Panc1 (cell line): ENCODE data around the gene TOR1AIP2. TPM values are rescaled to one million over a fixed set of nuclear protein-coding genes. Genes with fewer than 3 reads are reported as not detected.

Source experiments
- ATAC-seq: fragments of 200-7000 bp; cut with Tn5 transposase; 2 replicates; pipeline ENCODE4 v1.9.1; 2020; ENCODE audit warnings: mild to moderate bottlenecking, moderate library complexity
- BruUV-seq: library from RNA; stranded (reverse); fragments of 400-500 nt; replicated peaks from 2 replicates; lab custom pipeline; 2021; lab: Mats Ljungman, UMichigan
- CTCF ChIA-PET: fragments of 300-600 bp; sonication (Branson Sonifier 250); formaldehyde crosslinking; loops from one replicate; lab custom pipeline; 2022; ENCODE audit warnings: antibody characterized with exemption; lab: Charles Lee
- POLR2A ChIA-PET: fragments of 300-600 bp; sonication (Branson Sonifier 250); formaldehyde crosslinking; loops from one replicate; lab custom pipeline; 2022; ENCODE audit warnings: antibody characterized with exemption; lab: Charles Lee
- DNase-seq: peaks from one replicate; pipeline ENCODE4 v3.0.0-alpha.2; 2010; ENCODE audit warnings: low read depth, low spot score
- H3K27ac ChIP-seq: 2 replicates; pipeline ENCODE4 v1.5.1; 2011; ENCODE audit warnings: mild to moderate bottlenecking, low read length, inconsistent platforms
- H3K27me3 ChIP-seq: fragments of 200-500 bp; sonication (Bioruptor generic); 2 replicates; pipeline ENCODE4 v1.6.0; 2014; ENCODE audit warnings: low read length, inconsistent platforms; ENCODE audit not compliant: control insufficient read depth, insufficient read depth
- H3K36me3 ChIP-seq: fragments of 200-500 bp; sonication (Bioruptor generic); 2 replicates; pipeline ENCODE4 v1.5.1; 2014; ENCODE audit warnings: inconsistent platforms, mild to moderate bottlenecking, low read length, moderate library complexity; ENCODE audit not compliant: control insufficient read depth, insufficient read depth
- H3K4me1 ChIP-seq: 2 replicates; pipeline ENCODE4 v1.5.1; 2011; ENCODE audit warnings: inconsistent platforms, mild to moderate bottlenecking, low read length, moderate library complexity; ENCODE audit not compliant: control insufficient read depth, insufficient read depth
- H3K4me3 ChIP-seq, 2 experiments: 2 replicates each; pipeline ENCODE4 v1.5.1; 2011 to 2012; ENCODE audit warnings: low read depth in 2 of 2, low read length in 2 of 2, mild to moderate bottlenecking in 2 of 2, inconsistent platforms in 1 of 2, moderate library complexity in 1 of 2
- H3K9me3 ChIP-seq: fragments of 200-500 bp; sonication (Bioruptor generic); 2 replicates; pipeline ENCODE4 v1.5.1; 2014; ENCODE audit warnings: low read depth, mild to moderate bottlenecking, inconsistent platforms, low read length, moderate library complexity; ENCODE audit not compliant: control insufficient read depth, insufficient read depth
- POLR2AphosphoS5 ChIP-seq: IDR thresholded peaks from 2 replicates; pipeline ENCODE4 v1.6.1; 2012; ENCODE audit warnings: mild to moderate bottlenecking, low read depth, low read length, moderate library complexity
- REST ChIP-seq, 2 experiments: IDR thresholded peaks; 2 replicates each; pipeline ENCODE4 v1.6.1; 2011 to 2012; ENCODE audit warnings: low read depth in 2 of 2, control low read depth in 1 of 2, low read length in 1 of 2, mild to moderate bottlenecking in 1 of 2, moderate library complexity in 1 of 2; ENCODE audit not compliant: insufficient read depth in 1 of 2
- SIN3A ChIP-seq: IDR thresholded peaks from 2 replicates; pipeline ENCODE4 v1.6.1; 2012; ENCODE audit warnings: low read depth, mild to moderate bottlenecking, low read length, moderate library complexity, borderline replicate concordance; ENCODE audit not compliant: insufficient read depth
- TCF7L2 ChIP-seq: IDR thresholded peaks from 2 replicates; pipeline ENCODE4 v1.6.1; 2011; ENCODE audit warnings: mild to moderate bottlenecking, low read depth, low read length, inconsistent platforms
- in situ Hi-C: cut with HindIII; loops from 2 replicates; pipeline ENCODE4 v1.10.0; 2016; ENCODE audit warnings: low sequenced_read_pairs, low pct_unique_long_range_greater_than_20kb
- intact Hi-C: fragments of 100-400 bp; cut with micrococcal nuclease; formaldehyde crosslinking; loops from one replicate; pipeline ENCODE4 v1.10.0; 2022; ENCODE audit not compliant: unreplicated experiment
- total RNA-seq: library from RNA; stranded (reverse); gene quantifications from one replicate; pipeline ENCODE4 v1.2.1, GENCODE V29; 2021; ENCODE audit not compliant: unreplicated experiment
- TF ChIP-seq, protein P1 (sequence below): fragments of 450-650 bp; IDR thresholded peaks from 2 replicates; pipeline ENCODE4 v1.5.1; 2017; ENCODE audit warnings: mild to moderate bottlenecking

The TOR1AIP2 gene
- total RNA-seq, 1 experiment from 2014 or later, result 94.9 TPM

GRCh38 chr1:179853102-179853501 is 24.5 kb downstream of the TOR1AIP2 start:
- peaks cover 21% of the 10 kb centered on the region for H3K36me3 ChIP-seq
- TF ChIP-seq TCF7L2 (no peak), REST (IDR thresholded peaks at IDR 0.05; ENCODE audit: insufficient read depth in 1 of 2, low read depth in 2 of 2, low read length in 1 of 2) (no peak), POLR2AphosphoS5 (no peak), SIN3A (no peak)
- TF ChIP-seq, protein P1, sequence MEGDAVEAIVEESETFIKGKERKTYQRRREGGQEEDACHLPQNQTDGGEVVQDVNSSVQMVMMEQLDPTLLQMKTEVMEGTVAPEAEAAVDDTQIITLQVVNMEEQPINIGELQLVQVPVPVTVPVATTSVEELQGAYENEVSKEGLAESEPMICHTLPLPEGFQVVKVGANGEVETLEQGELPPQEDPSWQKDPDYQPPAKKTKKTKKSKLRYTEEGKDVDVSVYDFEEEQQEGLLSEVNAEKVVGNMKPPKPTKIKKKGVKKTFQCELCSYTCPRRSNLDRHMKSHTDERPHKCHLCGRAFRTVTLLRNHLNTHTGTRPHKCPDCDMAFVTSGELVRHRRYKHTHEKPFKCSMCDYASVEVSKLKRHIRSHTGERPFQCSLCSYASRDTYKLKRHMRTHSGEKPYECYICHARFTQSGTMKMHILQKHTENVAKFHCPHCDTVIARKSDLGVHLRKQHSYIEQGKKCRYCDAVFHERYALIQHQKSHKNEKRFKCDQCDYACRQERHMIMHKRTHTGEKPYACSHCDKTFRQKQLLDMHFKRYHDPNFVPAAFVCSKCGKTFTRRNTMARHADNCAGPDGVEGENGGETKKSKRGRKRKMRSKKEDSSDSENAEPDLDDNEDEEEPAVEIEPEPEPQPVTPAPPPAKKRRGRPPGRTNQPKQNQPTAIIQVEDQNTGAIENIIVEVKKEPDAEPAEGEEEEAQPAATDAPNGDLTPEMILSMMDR, result no peak
- ATAC-seq (no peak), DNase-seq (no peak)
- CTCF ChIA-PET, result no interaction called here
- in situ Hi-C loops, result no loop called here
- intact Hi-C loops, result no loop called here
- BruUV-seq, result no TSS peak
- no peak overlapping the region for H3K4me3 ChIP-seq
- no peaks in the 10 kb centered on the region for H3K27me3 ChIP-seq
- no peaks in the 10 kb centered on the region for H3K9me3 ChIP-seq
- H3K27ac ChIP-seq, result no peak overlapping the region
- no peaks in the 10 kb centered on the region for H3K4me1 ChIP-seq
- POLR2A ChIA-PET, result no interaction called here

DNA sequence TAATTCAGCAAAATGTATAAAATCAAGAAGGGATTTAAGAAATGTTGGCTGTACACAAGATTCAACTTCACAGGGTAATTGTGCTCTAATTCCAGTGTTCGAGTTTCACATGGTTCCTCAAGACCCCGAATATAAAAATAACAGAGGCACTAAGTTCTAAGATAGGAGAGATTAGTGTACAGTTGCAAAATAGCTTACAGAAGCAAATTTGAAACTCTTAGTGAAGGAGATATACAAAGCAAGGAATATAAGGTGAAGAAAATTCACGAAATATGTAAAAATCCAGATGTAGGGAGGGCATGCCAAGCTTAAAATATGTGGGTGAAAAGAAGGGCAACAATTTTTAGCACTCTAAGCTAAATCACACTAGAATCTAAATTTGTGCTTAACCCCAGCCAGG is 29.4 kb downstream of the TOR1AIP2 start:
- in situ Hi-C loops (no loop called here), intact Hi-C loops (no loop called here)
- TF ChIP-seq, protein P1, result no peak
- TF ChIP-seq POLR2AphosphoS5 (no peak), TCF7L2 (no peak), SIN3A (no peak), REST (IDR thresholded peaks at IDR 0.05; ENCODE audit: insufficient read depth in 1 of 2, low read depth in 2 of 2, low read length in 1 of 2) (no peak)
- Histone ChIP-seq H3K27me3 (no peaks in the 10 kb centered on the region), H3K36me3 (peaks cover 42% of the 10 kb centered on the region), H3K4me1 (no peaks in the 10 kb centered on the region), H3K27ac (no peak overlapping the region), H3K4me3 (no peak overlapping the region), H3K9me3 (no peaks in the 10 kb centered on the region)
- ATAC-seq (no peak), DNase-seq (no peak)
- no TSS peak for BruUV-seq
- ChIA-PET CTCF (no interaction called here), POLR2A (no interaction called here)
